Retinal pigment epithelial cell (primary cell): ENCODE results near the gene MFGE8.
A peak's percentile ranks its signal among the peaks of the same experiment; 100 is the strongest.
"Not testable (repeated sequence)": the region's sequence is repeated elsewhere in the genome, so short reads cannot be mapped to it uniquely, and the experiment has no call there.

ENCODE experiments used
- DNase-seq: peaks from one replicate; pipeline ENCODE4 v3.0.0-alpha.2; 2010; ENCODE audit warnings: low read depth
- H3K4me3 ChIP-seq: 2 replicates; pipeline ENCODE4 v1.5.1; 2011; ENCODE audit warnings: mild to moderate bottlenecking, low read length, control low read depth, moderate library complexity
- TF ChIP-seq, protein P1 (sequence below): conservative IDR thresholded peaks from 2 replicates; pipeline ENCODE4 v1.5.1; 2011; ENCODE audit warnings: low read depth, low read length, control low read depth, inconsistent platforms

The MFGE8 gene

DNA sequence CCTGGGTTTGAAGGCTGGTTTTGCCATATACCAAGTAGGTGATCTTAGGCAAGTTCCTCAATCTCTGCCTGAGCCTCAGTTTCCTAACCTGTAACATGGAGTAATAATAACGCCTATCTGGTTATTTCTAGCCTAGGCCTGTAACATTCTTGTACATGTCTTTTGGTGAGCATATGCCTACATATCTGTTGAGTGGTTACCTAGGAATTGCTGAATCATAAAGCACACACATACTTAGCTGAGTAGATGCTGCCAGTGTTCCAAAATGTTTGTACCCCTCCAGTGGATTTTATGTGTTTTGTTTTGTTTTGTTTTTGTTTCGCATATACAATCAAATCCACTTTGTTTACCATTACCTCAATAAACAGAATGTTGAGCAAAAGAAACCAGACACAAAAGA is 17.4 kb upstream of the MFGE8 start:
- no peak for DNase-seq
- H3K4me3 ChIP-seq: no peak overlapping the region
- TF ChIP-seq, protein P1, sequence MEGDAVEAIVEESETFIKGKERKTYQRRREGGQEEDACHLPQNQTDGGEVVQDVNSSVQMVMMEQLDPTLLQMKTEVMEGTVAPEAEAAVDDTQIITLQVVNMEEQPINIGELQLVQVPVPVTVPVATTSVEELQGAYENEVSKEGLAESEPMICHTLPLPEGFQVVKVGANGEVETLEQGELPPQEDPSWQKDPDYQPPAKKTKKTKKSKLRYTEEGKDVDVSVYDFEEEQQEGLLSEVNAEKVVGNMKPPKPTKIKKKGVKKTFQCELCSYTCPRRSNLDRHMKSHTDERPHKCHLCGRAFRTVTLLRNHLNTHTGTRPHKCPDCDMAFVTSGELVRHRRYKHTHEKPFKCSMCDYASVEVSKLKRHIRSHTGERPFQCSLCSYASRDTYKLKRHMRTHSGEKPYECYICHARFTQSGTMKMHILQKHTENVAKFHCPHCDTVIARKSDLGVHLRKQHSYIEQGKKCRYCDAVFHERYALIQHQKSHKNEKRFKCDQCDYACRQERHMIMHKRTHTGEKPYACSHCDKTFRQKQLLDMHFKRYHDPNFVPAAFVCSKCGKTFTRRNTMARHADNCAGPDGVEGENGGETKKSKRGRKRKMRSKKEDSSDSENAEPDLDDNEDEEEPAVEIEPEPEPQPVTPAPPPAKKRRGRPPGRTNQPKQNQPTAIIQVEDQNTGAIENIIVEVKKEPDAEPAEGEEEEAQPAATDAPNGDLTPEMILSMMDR: no peak

DNA sequence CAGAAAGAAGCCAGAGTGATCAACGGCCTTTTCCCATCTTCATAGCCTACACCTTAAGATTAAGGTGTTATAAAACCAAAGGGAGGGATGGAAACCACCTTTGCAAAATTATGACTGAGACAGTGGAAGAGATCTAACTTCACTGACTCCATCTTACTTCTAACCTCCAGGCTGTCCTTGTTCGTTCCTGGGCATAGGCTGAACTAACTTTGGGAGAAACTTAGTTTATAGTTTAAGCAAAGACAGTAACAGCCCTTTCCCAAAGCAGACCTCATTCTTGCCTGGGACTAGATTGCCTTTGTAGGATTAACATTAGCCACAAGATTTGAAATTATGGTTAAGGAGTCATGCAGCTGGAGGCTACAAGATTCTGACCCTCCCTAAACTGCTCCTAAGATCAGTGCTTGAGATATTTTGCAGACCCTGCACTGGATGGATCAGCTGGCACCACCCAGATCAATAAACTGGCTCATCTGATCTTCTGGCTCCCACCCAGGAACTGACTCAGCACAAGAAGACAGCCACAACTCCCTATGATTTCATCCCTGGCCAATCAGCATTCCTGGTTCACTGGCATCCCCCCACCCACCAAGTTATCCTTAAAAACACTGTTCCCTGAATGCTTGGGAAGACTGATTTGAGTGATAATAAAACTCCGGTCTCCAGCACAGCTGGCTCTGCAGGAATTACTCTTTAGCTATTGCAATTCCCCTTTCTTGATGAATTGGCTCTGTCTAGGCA is 16.3 kb upstream of the MFGE8 start:
- not testable (repeated sequence) for DNase-seq, H3K4me3 ChIP-seq

GRCh38 chr15:88928192-88928591 is 15.0 kb upstream of the MFGE8 start:
- not testable (repeated sequence) for DNase-seq

GRCh38 chr15:88925648-88926047 is 12.5 kb upstream of the MFGE8 start:
- H3K4me3 ChIP-seq: not testable (repeated sequence)

More at GRCh38 chr15:88928192-88928591, 15.0 kb upstream of the MFGE8 start:
- H3K4me3 ChIP-seq: not testable (repeated sequence)

DNA sequence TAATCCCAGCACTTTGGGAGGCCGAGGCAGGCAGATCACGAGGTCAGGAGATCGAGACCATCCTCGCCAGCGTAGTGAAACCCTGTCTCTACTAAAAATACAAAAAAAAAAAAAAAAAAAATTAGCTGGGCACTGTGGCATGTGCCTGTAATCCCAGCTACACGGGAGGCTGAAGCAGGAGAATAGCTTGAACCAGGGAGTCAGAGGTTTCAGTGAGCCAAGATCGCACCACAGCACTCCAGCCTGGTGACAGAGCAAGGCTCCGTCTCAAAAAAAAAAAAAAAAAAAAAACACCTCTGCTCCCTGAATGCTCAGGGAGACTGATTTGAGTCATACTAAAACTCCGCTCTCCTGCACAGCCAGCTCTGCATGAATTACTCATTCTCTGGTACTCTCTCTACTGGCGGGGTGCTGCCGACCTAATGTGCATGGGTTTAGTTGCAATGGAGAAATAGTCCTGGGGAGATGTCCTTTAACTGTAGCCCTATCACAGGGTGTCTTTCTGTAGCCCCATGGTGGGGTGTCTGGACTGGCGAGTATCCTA is 7.8 kb upstream of the MFGE8 start:
- H3K4me3 ChIP-seq, DNase-seq: not testable (repeated sequence)

More at GRCh38 chr15:88925648-88926047, 12.5 kb upstream of the MFGE8 start:
- DNase-seq: not testable (repeated sequence)

DNA sequence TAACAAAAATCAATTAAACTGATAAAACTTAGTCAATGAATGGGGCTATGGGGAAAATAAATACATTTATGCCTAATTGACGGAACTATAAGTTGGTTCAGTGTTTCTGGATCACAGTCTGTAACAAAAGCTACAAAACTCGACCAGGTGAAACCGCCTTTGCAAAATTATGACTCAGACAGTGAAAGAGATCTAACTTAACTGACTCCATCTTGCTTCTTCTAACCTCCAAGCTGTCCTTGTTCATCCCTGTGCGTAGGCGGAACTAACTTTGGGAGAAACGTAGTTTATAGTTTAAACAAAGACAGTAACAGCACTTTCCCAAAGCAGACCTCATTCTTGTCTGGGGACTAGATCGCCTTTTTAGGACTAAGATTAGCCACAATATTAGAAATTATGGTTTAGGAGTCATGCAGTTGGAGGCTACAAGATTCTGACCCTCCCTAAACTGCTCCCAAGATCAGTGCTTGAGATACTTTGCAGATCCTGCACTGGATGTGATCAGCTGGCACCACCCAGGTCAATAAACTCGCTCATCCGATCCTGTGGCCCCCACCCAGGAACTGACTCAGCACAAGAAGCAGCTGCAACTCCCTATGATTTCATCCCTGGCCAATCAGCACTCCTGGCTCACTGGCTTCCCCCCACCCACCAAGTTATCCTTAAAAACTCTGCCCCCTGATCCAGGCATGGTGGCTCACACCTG is 7.2 kb upstream of the MFGE8 start:
- no peak for DNase-seq
- TF ChIP-seq, protein P1: no peak

DNA sequence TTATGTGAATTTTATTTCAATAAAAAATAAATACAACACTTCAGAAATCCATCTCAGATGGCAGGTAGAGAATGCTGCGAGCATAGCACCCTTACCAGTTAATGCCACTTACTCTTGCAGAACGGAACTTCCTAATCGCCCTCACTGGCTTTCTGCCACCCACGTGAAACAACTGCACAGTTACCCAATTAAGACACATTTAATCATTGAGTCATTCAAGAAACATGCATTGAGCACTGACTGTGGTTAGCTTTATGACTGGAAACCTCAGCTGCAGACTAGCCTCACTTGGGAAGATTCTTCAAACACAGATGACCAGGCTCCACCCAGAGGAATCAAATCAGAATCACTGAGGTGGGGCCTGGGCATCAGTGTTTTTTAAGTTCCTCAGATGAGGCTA is 5.6 kb upstream of the MFGE8 start:
- peak; percentile 99 for DNase-seq
- no peak overlapping the region for H3K4me3 ChIP-seq
- TF ChIP-seq, protein P1: no peak

More for the DNA sequence above, 7.2 kb upstream of the MFGE8 start:
- H3K4me3 ChIP-seq: no peak overlapping the region

GRCh38 chr15:88917760-88918159 is 4.6 kb upstream of the MFGE8 start:
- TF ChIP-seq, protein P1: no peak
- DNase-seq: no peak
- H3K4me3 ChIP-seq: no peak overlapping the region

DNA sequence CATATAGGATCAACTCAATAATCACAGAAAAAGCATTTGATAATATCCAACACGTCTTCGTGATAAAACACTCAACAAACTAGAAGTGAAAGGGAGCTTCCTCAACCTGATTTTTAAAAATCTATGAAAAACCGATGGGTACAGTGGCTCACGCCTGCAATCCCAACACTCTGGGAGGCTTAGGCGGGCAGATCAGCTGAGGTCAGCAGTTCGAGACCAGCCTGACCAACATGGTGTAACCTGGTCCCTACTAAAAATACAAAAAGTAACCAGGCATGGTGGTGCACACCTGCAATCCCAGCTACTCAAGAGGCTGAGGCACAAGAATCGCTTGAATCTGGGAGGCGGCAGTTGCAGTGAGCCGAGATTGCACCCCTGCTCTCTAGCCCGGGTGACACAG is 2.2 kb upstream of the MFGE8 start:
- TF ChIP-seq, protein P1: no peak
- DNase-seq: no peak
- no peak overlapping the region for H3K4me3 ChIP-seq
